GM12874 (cell line): ENCODE measurements around the gene RAB14.

Source experiments
- CTCF ChIP-seq: IDR thresholded peaks from 2 replicates; pipeline ENCODE4 v1.5.1; 2011; ENCODE audit warnings: low read depth, mild to moderate bottlenecking, control low read depth, low read length, moderate library complexity; ENCODE audit not compliant: insufficient read depth

RAB14 gene

GRCh38 chr9:121182101-121182836 is 19.4 kb downstream of the RAB14 start:
- TF ChIP-seq CTCF = no peak

- no peak for TF ChIP-seq CTCF
Measured at GRCh38 chr9:121179930-121180681, 21.6 kb downstream of the RAB14 start.

- no peak for TF ChIP-seq CTCF
Measured at GRCh38 chr9:121178676-121179372, 22.8 kb downstream of the RAB14 start.

GRCh38 chr9:121173501-121173900 is 28.2 kb downstream of the RAB14 start:
- no peak for TF ChIP-seq CTCF

- no peak for TF ChIP-seq CTCF
Measured at GRCh38 chr9:121172726-121173487, 28.8 kb downstream of the RAB14 start.

GRCh38 chr9:121171236-121171635 is 30.4 kb downstream of the RAB14 start:
- no peak for TF ChIP-seq CTCF
